ENCODE measurements around the gene AQR.
"Not testable (repeated sequence)": the region's sequence is repeated elsewhere in the genome, so short reads cannot be mapped to it uniquely, and the experiment has no call there.

AQR gene

GRCh38 chr15:34952481-34952880, 17.1 kb downstream of the AQR start:
- no peak for DNase-seq

DNA sequence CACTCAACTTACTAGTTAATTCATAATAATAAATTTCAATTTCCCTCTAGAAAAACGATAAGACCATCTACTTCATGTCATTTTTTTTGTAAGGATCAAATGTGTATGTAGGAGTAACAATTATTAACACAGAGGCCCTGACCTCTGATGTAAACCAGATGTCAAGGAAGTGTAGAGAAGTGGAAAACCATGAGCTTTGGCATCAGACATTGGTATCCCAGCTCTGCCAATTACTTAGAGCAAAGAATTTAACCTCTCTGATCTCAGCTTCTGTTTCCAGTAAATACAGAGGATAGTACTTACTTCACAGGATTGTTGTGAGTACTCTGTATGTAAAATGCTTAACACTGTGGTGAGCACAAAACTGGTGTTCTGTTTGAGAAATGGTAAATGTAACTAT, 17.5 kb downstream of the AQR start:
- DNase-seq: no peak

GRCh38 chr15:34944936-34945335, 24.6 kb downstream of the AQR start:
- DNase-seq: no peak

- DNase-seq: no peak
Measured at GRCh38 chr15:34943711-34944110, 25.8 kb downstream of the AQR start.

DNA sequence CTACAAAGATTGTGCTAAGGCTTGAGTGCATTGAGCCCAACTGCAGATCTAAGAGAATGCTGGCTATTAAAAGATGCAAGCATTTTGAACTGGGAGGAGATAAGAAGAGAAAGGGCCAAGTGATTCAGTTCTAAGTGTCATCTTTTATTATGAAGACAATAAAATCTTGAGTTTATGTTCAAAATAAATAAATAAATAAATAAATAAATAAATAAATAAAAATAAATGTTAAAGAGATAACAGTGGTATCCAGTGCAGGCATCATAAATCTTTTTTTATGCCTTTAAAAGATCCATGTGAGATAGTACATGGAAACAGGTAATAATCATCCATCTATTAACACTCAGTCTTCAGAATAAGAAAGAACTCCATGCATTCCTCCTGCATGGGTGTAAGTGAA, 26.3 kb downstream of the AQR start:
- DNase-seq: not testable (repeated sequence)

- peak; percentile 49 for DNase-seq
Measured at GRCh38 chr15:34942363-34942762, 27.2 kb downstream of the AQR start.

GRCh38 chr15:34941831-34942230, 27.7 kb downstream of the AQR start:
- no peak for DNase-seq

DNA sequence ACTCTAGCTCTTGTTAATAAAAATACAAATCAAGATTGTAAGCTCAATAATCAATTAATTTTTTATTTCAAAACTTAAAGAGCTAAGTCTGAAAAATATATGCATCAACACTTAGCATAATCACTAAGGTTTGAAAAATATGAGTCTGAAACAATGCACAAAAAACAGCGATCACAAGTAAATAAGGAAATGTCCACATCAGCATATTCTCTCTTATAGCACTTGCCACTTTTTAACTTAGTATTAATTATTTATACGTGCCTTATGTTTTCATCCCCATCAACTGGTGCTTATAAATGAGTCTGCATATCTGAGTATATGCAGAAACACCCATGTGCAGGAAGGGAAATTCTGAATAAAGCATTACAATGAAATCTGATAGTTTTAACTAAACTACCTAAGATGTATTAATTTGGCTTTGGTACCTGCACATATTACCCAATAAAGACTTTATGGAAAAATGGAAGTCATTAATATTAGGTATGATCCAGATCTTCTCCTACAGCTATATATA, 28.3 kb downstream of the AQR start:
- DNase-seq: no peak

- DNase-seq: no peak
Measured at GRCh38 chr15:34933432-34933975, 36.0 kb downstream of the AQR start.

DNA sequence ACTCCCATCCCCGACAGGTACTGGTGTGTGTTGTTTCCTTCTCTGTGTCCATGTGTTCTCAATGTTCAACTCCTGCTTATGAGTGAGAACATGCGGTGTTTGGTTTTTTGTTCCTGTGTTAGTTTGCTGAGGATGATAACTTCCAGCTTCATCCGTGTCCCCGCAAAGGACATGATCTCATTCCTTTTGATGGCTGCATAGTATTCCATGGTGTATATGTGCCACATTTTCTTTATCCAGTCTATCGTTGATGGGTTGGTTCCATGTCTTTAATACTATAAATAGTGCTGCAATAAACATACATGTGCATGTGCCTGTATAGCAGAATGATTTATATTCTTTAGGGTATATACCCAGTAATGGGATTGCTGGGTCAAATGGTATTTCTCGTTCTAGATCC, 41.2 kb downstream of the AQR start:
- DNase-seq: not testable (repeated sequence)

GRCh38 chr15:34927726-34928125, 41.8 kb downstream of the AQR start:
- DNase-seq: no peak

DNA sequence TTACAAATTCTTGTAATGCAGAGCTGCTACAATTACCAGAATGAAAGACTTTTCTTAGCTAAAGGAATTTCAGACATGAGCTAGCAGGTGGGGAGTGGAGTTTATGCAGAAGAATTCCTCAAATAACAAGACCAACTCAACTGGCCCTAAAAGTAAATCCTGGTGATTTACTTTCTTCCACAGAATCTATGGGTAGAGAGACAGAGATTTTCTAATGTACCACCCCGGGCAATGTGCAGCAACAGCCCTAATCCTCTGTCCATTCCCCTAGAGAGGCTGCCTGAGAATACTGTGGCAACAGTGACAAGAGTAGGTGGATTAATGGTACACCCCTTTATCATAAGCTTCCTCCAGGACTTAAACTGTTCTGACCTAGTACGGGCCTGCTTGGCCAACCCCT, 55.2 kb downstream of the AQR start:
- no peak for DNase-seq

DNA sequence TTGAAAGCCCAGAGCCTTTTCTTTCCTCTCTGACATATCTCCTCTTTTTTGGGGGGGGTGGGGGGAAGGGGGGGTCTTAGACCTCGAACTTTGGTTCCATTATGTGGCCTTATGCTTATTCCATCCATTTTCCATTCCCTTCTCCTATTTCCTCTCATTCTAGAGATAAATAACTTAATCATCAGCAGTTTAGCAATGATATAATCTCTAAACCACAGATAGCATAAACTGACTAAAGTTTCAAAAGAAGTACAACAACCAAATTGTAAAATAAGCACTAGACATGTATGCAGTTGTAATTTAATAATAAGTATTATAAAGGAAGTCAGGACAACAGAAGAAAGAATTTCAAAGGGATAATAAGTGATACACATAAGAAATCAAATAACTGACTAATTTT, 64.5 kb downstream of the AQR start:
- DNase-seq: no peak

GRCh38 chr15:34904527-34904926, 65.0 kb downstream of the AQR start:
- no peak for DNase-seq

DNA sequence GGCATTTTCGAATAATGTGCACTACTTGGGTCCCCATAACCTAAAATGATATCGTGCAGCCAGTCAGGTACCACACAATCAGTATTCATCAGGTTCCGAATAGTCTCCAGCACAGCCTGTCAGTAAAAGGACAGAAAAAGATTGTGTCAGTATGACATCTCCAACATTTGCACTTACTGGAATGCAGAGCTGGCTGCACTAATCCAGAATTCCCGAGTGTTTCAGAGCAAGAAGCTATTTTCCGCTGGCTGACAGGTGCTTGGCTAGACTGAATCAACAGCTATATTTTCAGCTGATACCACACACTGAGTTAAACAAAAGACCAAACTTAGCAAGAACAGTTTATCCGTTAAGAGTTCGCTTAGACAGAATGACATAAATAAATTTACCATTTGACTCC, 68.8 kb downstream of the AQR start:
- DNase-seq: no peak

- DNase-seq: no peak
Measured at GRCh38 chr15:34896183-34896582, 73.4 kb downstream of the AQR start.

- DNase-seq: no peak
Measured at GRCh38 chr15:34893967-34894366, 75.6 kb downstream of the AQR start.

- DNase-seq: no peak
Measured at GRCh38 chr15:34892963-34893591, 76.5 kb downstream of the AQR start.

DNA sequence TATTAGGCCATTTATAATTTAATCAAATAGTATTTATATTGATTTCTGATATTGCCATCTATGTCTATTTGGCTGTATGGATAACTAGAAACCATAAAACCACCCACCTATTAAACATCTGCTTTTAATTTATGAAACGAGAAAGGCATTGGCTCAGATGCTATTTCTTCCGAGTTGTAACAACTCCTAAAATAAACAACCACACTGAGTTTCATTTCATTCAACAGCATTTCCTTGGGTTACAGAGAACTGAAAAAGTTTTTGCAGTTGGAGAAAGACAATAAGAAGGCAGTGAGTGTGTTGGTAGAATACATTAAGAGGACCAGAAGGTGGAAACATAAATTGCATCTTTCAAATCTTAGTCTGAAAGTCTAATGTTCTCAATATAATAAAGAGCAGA, 79.1 kb downstream of the AQR start:
- no peak for DNase-seq

GRCh38 chr15:34889476-34889875, 80.1 kb downstream of the AQR start:
- no peak for DNase-seq

DNA sequence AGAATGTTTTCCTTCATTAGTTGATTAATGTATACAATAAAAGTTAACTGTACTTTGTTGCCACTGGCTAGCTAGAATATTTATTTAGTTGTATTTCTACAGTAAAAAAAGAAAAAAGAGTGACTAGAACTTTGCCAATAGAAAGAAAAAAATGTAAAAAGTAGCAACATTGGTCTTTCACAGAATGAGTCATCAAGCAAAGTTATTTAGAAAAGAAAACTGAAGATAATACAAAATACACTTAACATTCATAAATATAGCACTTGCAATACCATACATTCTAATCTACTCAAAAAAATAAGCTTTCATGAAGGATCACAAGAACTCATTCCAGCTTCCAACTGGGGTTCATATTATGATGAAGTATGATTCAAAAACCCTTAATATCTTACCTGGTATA, 83.4 kb downstream of the AQR start:
- DNase-seq: no peak

DNA sequence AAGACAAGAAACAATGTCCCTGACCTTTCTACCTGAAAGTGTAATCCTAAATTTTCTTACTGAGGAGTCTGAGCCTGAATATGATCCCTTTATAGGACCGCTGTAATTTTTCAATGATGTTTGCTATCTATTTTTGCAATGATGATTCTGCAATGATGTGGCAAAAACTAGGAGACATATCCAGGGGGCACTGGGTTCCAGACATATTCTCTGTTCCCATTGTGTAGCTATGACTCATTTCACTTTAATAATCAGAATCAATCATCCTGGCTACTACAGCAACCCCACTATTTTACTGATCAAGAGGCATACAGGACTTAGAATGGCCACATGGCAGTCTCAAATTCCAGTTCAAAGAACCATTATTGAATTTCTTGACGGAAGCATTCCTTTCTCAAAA, 85.9 kb downstream of the AQR start:
- no peak for DNase-seq

DNA sequence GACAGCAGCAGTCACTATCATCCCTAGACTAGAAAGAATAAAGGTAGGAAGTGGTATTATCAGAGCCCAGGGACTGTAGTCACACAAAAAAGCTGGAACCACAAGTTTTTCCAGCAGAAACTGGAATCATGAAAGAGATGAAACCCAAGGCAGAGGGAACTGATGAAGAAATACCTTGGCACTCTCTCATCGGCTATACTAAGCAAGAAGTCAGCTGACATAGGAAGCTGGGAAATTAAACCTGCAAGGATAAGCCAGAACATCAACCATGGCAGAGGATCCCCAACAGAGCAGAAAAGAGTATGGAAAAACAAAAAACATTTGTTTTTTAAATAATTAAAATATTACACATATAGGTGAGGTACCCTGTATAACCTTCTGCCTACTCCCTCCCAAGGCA, 86.5 kb downstream of the AQR start:
- no peak for DNase-seq

DNA sequence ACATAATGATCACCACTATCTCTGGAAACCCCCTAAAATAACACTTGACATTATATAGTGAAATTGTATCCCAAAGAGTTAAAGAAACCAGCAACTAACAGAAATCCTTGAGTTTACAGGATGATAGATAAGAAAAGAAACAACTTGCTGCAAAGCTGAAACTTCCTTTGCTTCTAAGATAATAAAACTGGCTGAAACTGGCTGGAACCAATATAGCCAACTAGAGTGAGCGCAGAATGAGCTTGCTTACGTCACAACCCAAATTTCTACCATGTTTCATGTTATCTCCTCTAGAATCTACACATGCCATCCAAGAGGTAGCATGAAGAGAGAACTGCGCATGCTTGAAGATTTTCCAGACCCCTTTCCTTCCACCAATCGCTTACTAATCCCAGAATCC, 90.4 kb downstream of the AQR start:
- DNase-seq: no peak

DNA sequence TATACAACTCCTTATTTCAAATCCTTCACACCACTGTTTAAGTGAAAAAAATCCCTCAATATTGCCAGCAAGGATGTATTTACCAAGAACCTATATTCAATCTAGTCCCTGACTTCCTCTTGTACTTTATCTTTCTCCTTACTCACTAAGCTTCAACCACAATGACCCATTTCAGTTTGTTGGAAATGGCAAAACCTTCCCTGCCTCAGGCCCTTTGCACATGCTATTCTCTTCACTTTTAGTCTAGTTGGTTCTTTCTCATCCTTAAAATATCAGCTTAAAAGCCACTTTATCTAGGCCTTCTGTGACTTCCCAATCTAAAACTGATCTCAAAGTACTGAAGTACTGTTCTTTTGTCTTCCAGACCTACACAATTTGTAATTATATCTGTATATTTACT, 92.9 kb downstream of the AQR start:
- no peak for DNase-seq
